ENCODE results near the gene LINC01488.

- TF ChIP-seq YY1 (IDR thresholded peaks at IDR 0.05; ENCODE audit: insufficient read depth, insufficient read length) (no peak), SUZ12 (IDR thresholded peaks at IDR 0.05; ENCODE audit: extremely low read depth, insufficient read depth, insufficient read length) (no peak), ZNF274 (IDR thresholded peaks at IDR 0.05; ENCODE audit: low read depth, low read length) (no peak)
Measured at GRCh38 chr11:69440876-69441275, 40.6 kb upstream of the LINC01488 start.
